Measurements from ENCODE around the gene POLD3.

GRCh38 chr11:74571062-74571399 is 21.4 kb upstream of the POLD3 start:
- TF ChIP-seq CREB1 (IDR thresholded peaks at IDR 0.05) (no peak), CTCF (IDR thresholded peaks at IDR 0.05; ENCODE audit: control extremely low read depth in 1 of 3, insufficient read depth in 1 of 3, low read depth in 1 of 3, low read length in 3 of 3) (no peak), POLR2A (IDR thresholded peaks at IDR 0.05; ENCODE audit: control extremely low read depth in 1 of 2, low read depth in 2 of 2, low read length in 2 of 2) (no peak), KDM1A (IDR thresholded peaks at IDR 0.05; ENCODE audit: borderline replicate concordance, low read length) (no peak), EZH2 (IDR thresholded peaks at IDR 0.05; ENCODE audit: low read depth, low read length, severe bottlenecking) (no peak), EP300 (IDR thresholded peaks at IDR 0.05; ENCODE audit: borderline replicate concordance in 1 of 2, low read depth in 2 of 2, low read length in 2 of 2) (no peak), SIN3A (conservative IDR thresholded peaks at IDR 0.05 in 1 of 2, IDR thresholded peaks at IDR 0.05 in 1 of 2; ENCODE audit: low read depth in 1 of 2, low read length in 2 of 2) (no peak), POLR2AphosphoS5 (IDR thresholded peaks at IDR 0.05; ENCODE audit: low read depth, low read length) (no peak)
